Measurements from ENCODE around the gene RHOH. TPM values are rescaled to one million over a fixed set of nuclear protein-coding genes. Genes with fewer than 3 reads are reported as not detected.

RHOH gene
- total and polyA plus RNA-seq, 5 donors from 2014 or later: 360 to 645 (median 432) TPM

DNA sequence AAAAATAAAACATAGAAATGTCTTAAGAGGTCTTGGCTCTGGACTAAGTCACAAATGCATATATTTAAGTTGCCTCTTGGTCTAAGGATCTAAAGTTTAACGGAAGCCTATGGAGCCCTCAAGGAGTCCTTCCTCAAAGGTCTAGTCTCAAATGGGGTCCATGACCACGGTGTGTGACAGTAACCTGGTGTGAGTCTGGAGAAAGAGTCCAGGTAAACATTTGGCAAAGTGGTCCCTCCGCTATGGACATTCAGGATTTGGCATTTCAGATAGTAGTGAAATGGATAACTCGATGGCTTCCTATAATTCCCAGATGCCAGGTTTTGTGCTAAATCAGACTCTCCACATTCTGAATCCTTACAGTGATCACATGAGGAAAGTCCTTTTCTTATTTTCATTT lies 44.2 kb downstream of the RHOH start:
- H3K27ac ChIP-seq (ENCODE audit: insufficient read depth, low read length, poor library complexity, severe bottlenecking): peak overlapping the region; percentile 100
- H3K4me1 ChIP-seq (ENCODE audit: control insufficient read depth, insufficient read depth, low read length, poor library complexity, severe bottlenecking): peaks cover 98% of the 10 kb centered on the region
- H3K36me3 Mint-ChIP-seq: peaks cover 65% of the 10 kb centered on the region
- no peaks in the 10 kb centered on the region for H3K27me3 ChIP-seq (ENCODE audit: control insufficient read depth, insufficient read depth, low read length)
- no peak for ATAC-seq (ENCODE audit: low read depth in 2 of 2)
- H3K9me3 ChIP-seq (ENCODE audit: control insufficient read depth in 2 of 2, low read length in 2 of 2): no peaks in the 10 kb centered on the region
- peaks cover 17 to 96% (median 79%) of the 10 kb centered on the region in 4 donors for H3K4me1 Mint-ChIP-seq
- peaks cover 0 to 3% (median 0%) of the 10 kb centered on the region in 7 donors for H3K9me3 Mint-ChIP-seq
- no peaks in the 10 kb centered on the region for H3K27me3 Mint-ChIP-seq
- H3K36me3 ChIP-seq (ENCODE audit: control insufficient read depth, insufficient read depth, low read length): peaks cover 60% of the 10 kb centered on the region
- H3K4me3 Mint-ChIP-seq: peak overlapping the region; percentile 72 to 84 (median 76)
- peak overlapping the region; percentile 62 for H3K4me3 ChIP-seq (ENCODE audit: low read depth, low read length)
- DNase-seq: no peak
- peak overlapping the region; percentile 83 to 94 (median 92) for H3K27ac Mint-ChIP-seq

DNA sequence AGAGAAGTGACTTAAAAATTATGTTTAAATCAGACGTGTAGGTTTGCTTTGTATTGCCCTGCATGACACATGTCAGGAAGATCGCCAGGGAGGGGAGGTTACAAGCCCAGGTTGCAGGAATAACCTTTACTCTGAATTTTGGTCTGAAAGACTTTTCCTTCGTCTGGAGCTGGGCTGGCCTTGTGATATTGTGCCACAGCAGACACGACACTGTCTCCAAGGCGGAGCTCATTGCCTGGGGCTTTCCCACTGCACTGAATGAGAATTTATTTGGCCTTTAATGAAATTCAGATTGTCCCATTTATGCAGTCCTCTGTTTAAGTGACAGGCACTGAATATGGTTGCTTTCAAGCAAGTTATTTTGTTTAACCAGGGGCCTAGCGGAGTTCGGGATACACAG lies 45.1 kb downstream of the RHOH start:
- peak overlapping the region; percentile 83 to 94 (median 92) for H3K27ac Mint-ChIP-seq
- peaks cover 60% of the 10 kb centered on the region for H3K36me3 Mint-ChIP-seq
- H3K27me3 ChIP-seq (ENCODE audit: control insufficient read depth, insufficient read depth, low read length): no peaks in the 10 kb centered on the region
- H3K4me1 Mint-ChIP-seq: peaks cover 25 to 96% (median 79%) of the 10 kb centered on the region in 4 donors
- peak overlapping the region; percentile 72 to 84 (median 76) for H3K4me3 Mint-ChIP-seq
- ATAC-seq (ENCODE audit: low read depth in 2 of 2): no peak
- no peaks in the 10 kb centered on the region for H3K27me3 Mint-ChIP-seq
- H3K4me3 ChIP-seq (ENCODE audit: low read depth, low read length): peak overlapping the region; percentile 62
- peaks cover 0 to 3% (median 0%) of the 10 kb centered on the region in 7 donors for H3K9me3 Mint-ChIP-seq
- peaks cover 62% of the 10 kb centered on the region for H3K36me3 ChIP-seq (ENCODE audit: control insufficient read depth, insufficient read depth, low read length)
- H3K9me3 ChIP-seq (ENCODE audit: control insufficient read depth in 2 of 2, low read length in 2 of 2): no peaks in the 10 kb centered on the region
- peaks cover 98% of the 10 kb centered on the region for H3K4me1 ChIP-seq (ENCODE audit: control insufficient read depth, insufficient read depth, low read length, poor library complexity, severe bottlenecking)
- DNase-seq: peak in 1 of 3 donors; percentile 50
- H3K27ac ChIP-seq (ENCODE audit: insufficient read depth, low read length, poor library complexity, severe bottlenecking): peak overlapping the region; percentile 100

DNA sequence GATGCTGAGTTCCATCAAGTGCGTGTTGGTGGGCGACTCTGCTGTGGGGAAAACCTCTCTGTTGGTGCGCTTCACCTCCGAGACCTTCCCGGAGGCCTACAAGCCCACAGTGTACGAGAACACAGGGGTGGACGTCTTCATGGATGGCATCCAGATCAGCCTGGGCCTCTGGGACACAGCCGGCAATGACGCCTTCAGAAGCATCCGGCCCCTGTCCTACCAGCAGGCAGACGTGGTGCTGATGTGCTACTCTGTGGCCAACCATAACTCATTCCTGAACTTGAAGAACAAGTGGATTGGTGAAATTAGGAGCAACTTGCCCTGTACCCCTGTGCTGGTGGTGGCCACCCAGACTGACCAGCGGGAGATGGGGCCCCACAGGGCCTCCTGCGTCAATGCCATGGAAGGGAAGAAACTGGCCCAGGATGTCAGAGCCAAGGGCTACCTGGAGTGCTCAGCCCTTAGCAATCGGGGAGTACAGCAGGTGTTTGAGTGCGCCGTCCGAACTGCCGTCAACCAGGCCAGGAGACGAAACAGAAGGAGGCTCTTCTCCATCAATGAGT lies 46.6 kb downstream of the RHOH start:
- Histone ChIP-seq H3K4me3 (ENCODE audit: low read depth, low read length) (peak overlapping the region; percentile 62), H3K27me3 (ENCODE audit: control insufficient read depth, insufficient read depth, low read length) (no peaks in the 10 kb centered on the region), H3K27ac (ENCODE audit: insufficient read depth, low read length, poor library complexity, severe bottlenecking) (peak overlapping the region; percentile 100), H3K36me3 (ENCODE audit: control insufficient read depth, insufficient read depth, low read length) (peaks cover 62% of the 10 kb centered on the region), H3K4me1 (ENCODE audit: control insufficient read depth, insufficient read depth, low read length, poor library complexity, severe bottlenecking) (peaks cover 98% of the 10 kb centered on the region), H3K9me3 (ENCODE audit: control insufficient read depth in 2 of 2, low read length in 2 of 2) (no peaks in the 10 kb centered on the region)
- DNase-seq (no peak), ATAC-seq (ENCODE audit: low read depth in 2 of 2) (no peak)
- H3K36me3 Mint-ChIP-seq: peaks cover 57% of the 10 kb centered on the region
- H3K4me1 Mint-ChIP-seq: peaks cover 19 to 93% (median 72%) of the 10 kb centered on the region in 4 donors
- no peaks in the 10 kb centered on the region for H3K9me3 Mint-ChIP-seq
- H3K27me3 Mint-ChIP-seq: no peaks in the 10 kb centered on the region
- peak overlapping the region; percentile 63 to 77 (median 74) for H3K4me3 Mint-ChIP-seq
- peak overlapping the region; percentile 42 to 94 (median 92) for H3K27ac Mint-ChIP-seq

DNA sequence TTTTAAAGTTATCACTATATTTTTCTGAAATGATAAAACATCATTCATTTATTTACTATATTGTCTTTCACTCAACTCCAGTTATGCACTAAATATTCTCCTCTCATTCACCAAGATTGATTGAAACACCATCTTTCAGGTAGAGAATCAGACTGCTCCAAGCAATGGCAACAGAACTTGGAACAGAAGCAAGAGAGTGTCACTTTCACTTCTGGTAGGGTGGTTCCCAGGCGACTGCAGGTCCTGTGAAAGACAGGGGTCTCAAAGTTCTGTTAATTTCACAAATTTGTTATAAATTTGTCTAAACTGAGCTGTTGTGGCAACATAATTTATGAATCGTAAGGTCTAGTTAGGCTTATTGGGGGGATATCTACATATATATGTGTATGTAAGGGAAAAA lies 47.8 kb downstream of the RHOH start:
- H3K27me3 ChIP-seq (ENCODE audit: control insufficient read depth, insufficient read depth, low read length): no peaks in the 10 kb centered on the region
- H3K27ac Mint-ChIP-seq: peak overlapping the region; percentile 92 to 97 (median 96)
- DNase-seq: no peak
- H3K4me3 ChIP-seq (ENCODE audit: low read depth, low read length): peak overlapping the region; percentile 33
- H3K27me3 Mint-ChIP-seq: no peaks in the 10 kb centered on the region
- no peaks in the 10 kb centered on the region for H3K9me3 Mint-ChIP-seq
- H3K36me3 Mint-ChIP-seq: peaks cover 50% of the 10 kb centered on the region
- peak overlapping the region; percentile 53 to 82 (median 72) for H3K4me3 Mint-ChIP-seq
- H3K27ac ChIP-seq (ENCODE audit: insufficient read depth, low read length, poor library complexity, severe bottlenecking): peak overlapping the region; percentile 100
- H3K4me1 Mint-ChIP-seq: peaks cover 19 to 93% (median 73%) of the 10 kb centered on the region in 4 donors
- peaks cover 100% of the 10 kb centered on the region for H3K4me1 ChIP-seq (ENCODE audit: control insufficient read depth, insufficient read depth, low read length, poor library complexity, severe bottlenecking)
- ATAC-seq (ENCODE audit: low read depth in 2 of 2): no peak
- peaks cover 57% of the 10 kb centered on the region for H3K36me3 ChIP-seq (ENCODE audit: control insufficient read depth, insufficient read depth, low read length)
- no peaks in the 10 kb centered on the region for H3K9me3 ChIP-seq (ENCODE audit: control insufficient read depth in 2 of 2, low read length in 2 of 2)

DNA sequence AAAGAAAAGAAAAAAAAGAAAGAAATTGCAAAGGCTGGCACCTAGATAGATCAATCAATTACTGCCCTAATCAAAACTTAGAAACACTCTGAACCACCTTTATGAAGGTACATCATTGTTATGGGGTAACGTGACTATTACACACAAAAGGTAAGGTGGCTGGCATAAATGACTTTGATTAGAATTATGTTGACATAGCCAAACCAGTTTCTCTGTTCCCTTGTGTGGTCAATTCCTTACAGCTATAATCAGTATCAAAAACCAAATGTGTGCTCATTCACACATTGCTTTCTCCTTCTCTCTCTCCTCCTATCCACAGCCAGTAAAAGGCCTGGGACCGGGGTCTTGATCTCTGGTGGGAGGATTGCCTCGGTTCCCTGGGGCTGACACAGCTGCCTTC lies 48.7 kb downstream of the RHOH start:
- Mint-ChIP-seq H3K4me1 (peaks cover 15 to 92% (median 71%) of the 10 kb centered on the region in 4 donors), H3K36me3 (peaks cover 43% of the 10 kb centered on the region), H3K27me3 (no peaks in the 10 kb centered on the region), H3K9me3 (no peaks in the 10 kb centered on the region), H3K4me3 (peak overlapping the region; percentile 53 to 82 (median 72)), H3K27ac (peak overlapping the region; percentile 92 to 97 (median 96))
- Histone ChIP-seq H3K27ac (ENCODE audit: insufficient read depth, low read length, poor library complexity, severe bottlenecking) (peak overlapping the region; percentile 100), H3K27me3 (ENCODE audit: control insufficient read depth, insufficient read depth, low read length) (no peaks in the 10 kb centered on the region), H3K9me3 (ENCODE audit: control insufficient read depth in 2 of 2, low read length in 2 of 2) (no peaks in the 10 kb centered on the region), H3K4me3 (ENCODE audit: low read depth, low read length) (peak overlapping the region; percentile 3), H3K4me1 (ENCODE audit: control insufficient read depth, insufficient read depth, low read length, poor library complexity, severe bottlenecking) (peaks cover 99% of the 10 kb centered on the region), H3K36me3 (ENCODE audit: control insufficient read depth, insufficient read depth, low read length) (peaks cover 52% of the 10 kb centered on the region)
- ATAC-seq (ENCODE audit: low read depth in 2 of 2) (no peak), DNase-seq (peak in 1 of 3 donors; percentile 1)

DNA sequence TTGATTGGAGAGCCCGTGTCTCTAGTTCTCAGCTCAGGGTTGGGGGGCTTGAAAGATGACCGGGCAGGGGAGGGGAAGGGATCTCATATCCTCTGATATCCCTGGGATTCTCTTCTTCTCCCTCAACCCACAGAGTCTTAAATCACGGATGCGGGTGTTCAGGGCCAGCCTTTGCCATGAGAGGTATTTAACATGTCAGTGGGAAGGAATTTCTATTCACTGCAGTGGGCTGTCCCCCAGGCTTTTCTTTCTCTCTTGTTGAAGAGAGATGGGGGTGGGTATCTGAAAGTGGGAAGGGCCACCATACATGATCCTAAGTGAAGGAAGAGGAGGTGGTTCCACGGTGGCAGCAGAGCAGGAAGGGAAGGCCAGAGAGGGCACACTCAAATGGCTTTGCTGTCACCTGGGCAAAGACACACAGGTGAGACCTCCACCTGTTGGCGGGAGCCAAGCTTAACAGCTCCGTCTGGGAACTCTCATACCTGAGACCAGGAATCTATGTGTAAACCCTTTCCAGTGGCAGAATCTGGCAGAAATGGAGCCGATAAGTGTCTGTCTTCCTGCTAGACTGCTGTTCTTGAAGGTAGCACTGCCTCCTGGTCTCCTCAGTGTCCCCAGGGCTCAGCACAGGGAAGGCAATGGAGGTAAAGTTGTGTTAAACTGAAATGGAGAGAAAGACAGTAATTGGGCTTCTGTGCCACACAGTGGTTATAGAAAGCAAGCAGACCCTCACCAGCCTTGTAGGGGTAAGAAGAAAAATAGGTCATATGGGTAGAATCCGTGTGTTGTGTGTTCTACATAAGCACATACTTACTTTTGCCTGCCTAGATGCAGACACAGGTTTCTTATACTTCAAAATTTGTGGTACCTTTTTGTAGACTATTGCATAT lies 49.4 kb downstream of the RHOH start:
- H3K4me1 ChIP-seq (ENCODE audit: control insufficient read depth, insufficient read depth, low read length, poor library complexity, severe bottlenecking): peaks cover 96% of the 10 kb centered on the region
- Mint-ChIP-seq H3K36me3 (peaks cover 43% of the 10 kb centered on the region), H3K27ac (peak overlapping the region; percentile 89 to 96 (median 91)), H3K4me3 (peak overlapping the region; percentile 53 to 76 (median 62)), H3K9me3 (peaks cover 0 to under 1% (median 0%) of the 10 kb centered on the region in 7 donors), H3K27me3 (no peaks in the 10 kb centered on the region), H3K4me1 (peaks cover 16 to 93% (median 74%) of the 10 kb centered on the region in 4 donors)
- H3K9me3 ChIP-seq (ENCODE audit: control insufficient read depth in 2 of 2, low read length in 2 of 2): no peaks in the 10 kb centered on the region
- DNase-seq (peak in 1 of 3 donors; percentile 26), ATAC-seq (ENCODE audit: low read depth in 2 of 2) (no peak)
- peak overlapping the region; percentile 100 for H3K27ac ChIP-seq (ENCODE audit: insufficient read depth, low read length, poor library complexity, severe bottlenecking)
- no peaks in the 10 kb centered on the region for H3K27me3 ChIP-seq (ENCODE audit: control insufficient read depth, insufficient read depth, low read length)
- peak overlapping the region; percentile 23 for H3K4me3 ChIP-seq (ENCODE audit: low read depth, low read length)
- peaks cover 51% of the 10 kb centered on the region for H3K36me3 ChIP-seq (ENCODE audit: control insufficient read depth, insufficient read depth, low read length)

DNA sequence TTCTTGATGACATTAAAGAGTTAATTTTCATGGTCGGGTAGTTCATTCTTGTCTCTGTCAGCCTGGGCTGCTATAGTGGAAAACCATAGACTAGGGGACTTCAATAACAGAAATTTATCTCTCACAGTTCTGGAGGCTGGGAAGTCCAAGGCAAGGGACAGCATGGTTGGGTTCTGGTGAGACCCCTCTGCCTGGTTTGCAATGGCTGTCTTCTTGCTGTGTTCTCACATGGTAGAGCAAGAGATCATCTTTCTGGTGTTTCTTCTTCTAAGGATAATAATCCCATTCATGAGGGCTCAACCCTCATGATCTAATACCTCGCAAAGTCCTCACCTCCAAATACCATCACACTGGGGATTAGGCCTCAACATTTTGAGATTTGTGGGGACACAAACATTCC lies 50.1 kb downstream of the RHOH start:
- Mint-ChIP-seq H3K4me1 (peaks cover 21 to 93% (median 74%) of the 10 kb centered on the region in 4 donors), H3K9me3 (peaks cover 0 to 4% (median 0%) of the 10 kb centered on the region in 7 donors), H3K27me3 (no peaks in the 10 kb centered on the region), H3K4me3 (peak overlapping the region; percentile 25 to 76 (median 60)), H3K36me3 (peaks cover 40% of the 10 kb centered on the region), H3K27ac (peak overlapping the region; percentile 84 to 96 (median 91))
- H3K27ac ChIP-seq (ENCODE audit: insufficient read depth, low read length, poor library complexity, severe bottlenecking): peak overlapping the region; percentile 100
- H3K4me3 ChIP-seq (ENCODE audit: low read depth, low read length): peak overlapping the region; percentile 23
- peak in 1 of 2 donors; percentile 2 for ATAC-seq (ENCODE audit: low read depth in 2 of 2)
- no peaks in the 10 kb centered on the region for H3K9me3 ChIP-seq (ENCODE audit: control insufficient read depth in 2 of 2, low read length in 2 of 2)
- H3K4me1 ChIP-seq (ENCODE audit: control insufficient read depth, insufficient read depth, low read length, poor library complexity, severe bottlenecking): peaks cover 89% of the 10 kb centered on the region
- H3K27me3 ChIP-seq (ENCODE audit: control insufficient read depth, insufficient read depth, low read length): no peaks in the 10 kb centered on the region
- peaks cover 45% of the 10 kb centered on the region for H3K36me3 ChIP-seq (ENCODE audit: control insufficient read depth, insufficient read depth, low read length)
- no peak for DNase-seq

Measured in CD4-positive, CD25-positive, alpha-beta regulatory T cell (primary cell).